AG04449 (cell line): ENCODE data around the gene GPD1L.

Source experiments
- CTCF ChIA-PET: fragments of 350-600 bp; formaldehyde crosslinking; extraction: SDS; loops from one replicate; lab custom pipeline; 2021; ENCODE audit warnings: antibody characterized with exemption; lab: Yijun Ruan, JAX
- POLR2A ChIA-PET: fragments of 400-600, 350-600 bp; formaldehyde crosslinking; extraction: SDS; loops from one replicate; lab custom pipeline; 2020; ENCODE audit warnings: antibody characterized with exemption, inconsistent platforms; lab: Yijun Ruan, JAX
- DNase-seq: peaks from one replicate; pipeline ENCODE4 v3.0.0-alpha.2; 2010; ENCODE audit warnings: low read depth, low spot score
- H3K4me3 ChIP-seq: 2 replicates; pipeline ENCODE4 v1.5.1; 2011; ENCODE audit warnings: low read depth, mild to moderate bottlenecking, control low read depth, low read length
- TF ChIP-seq, protein P1 (sequence below): IDR thresholded peaks from one replicate; pipeline ENCODE4 v1.5.1; 2011; ENCODE audit warnings: mild to moderate bottlenecking, moderate library complexity, low read length, control low read depth, inconsistent platforms; ENCODE audit not compliant: insufficient read depth; ENCODE audit errors: missing control alignments

The GPD1L gene

DNA sequence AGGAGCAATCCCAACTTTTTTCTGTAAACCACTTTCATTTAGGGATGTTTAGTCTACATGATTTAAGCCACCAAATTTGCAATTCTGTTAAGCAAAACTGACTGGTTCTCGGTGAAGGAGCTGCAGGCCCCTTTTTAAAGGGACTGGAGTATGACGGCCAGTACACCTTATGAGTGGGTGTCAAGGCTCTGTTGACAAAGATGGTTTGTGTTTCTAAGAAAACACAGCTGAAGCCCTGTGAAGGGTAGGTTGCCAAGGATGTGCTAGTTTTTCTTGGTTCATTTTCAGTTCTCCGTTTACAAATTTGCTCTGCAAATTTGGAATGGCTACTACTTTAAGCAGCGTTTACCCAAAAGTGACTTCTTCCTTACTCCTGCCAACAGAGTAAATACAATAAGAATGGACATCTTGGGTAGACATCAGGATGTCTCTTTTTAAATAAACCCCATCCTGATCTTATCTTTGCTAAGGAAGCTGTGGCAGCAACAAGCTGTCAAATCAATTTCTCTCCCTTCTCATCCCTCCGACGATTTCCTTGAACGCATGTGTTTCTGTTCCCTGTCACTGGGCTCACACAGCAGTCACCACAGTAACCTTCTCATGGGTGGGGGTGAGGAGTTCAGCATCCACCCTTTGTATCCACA is 73.8 kb downstream of the GPD1L start:
- H3K4me3 ChIP-seq: no peak overlapping the region
- CTCF ChIA-PET: interaction anchor here (0.8 to 1.7 kb wide), 2 partner anchors 10 to 159 kb away, joined by 3 to 5 read pairs; no protein-coding TSS in a partner anchor
- TF ChIP-seq, protein P1, sequence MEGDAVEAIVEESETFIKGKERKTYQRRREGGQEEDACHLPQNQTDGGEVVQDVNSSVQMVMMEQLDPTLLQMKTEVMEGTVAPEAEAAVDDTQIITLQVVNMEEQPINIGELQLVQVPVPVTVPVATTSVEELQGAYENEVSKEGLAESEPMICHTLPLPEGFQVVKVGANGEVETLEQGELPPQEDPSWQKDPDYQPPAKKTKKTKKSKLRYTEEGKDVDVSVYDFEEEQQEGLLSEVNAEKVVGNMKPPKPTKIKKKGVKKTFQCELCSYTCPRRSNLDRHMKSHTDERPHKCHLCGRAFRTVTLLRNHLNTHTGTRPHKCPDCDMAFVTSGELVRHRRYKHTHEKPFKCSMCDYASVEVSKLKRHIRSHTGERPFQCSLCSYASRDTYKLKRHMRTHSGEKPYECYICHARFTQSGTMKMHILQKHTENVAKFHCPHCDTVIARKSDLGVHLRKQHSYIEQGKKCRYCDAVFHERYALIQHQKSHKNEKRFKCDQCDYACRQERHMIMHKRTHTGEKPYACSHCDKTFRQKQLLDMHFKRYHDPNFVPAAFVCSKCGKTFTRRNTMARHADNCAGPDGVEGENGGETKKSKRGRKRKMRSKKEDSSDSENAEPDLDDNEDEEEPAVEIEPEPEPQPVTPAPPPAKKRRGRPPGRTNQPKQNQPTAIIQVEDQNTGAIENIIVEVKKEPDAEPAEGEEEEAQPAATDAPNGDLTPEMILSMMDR: no peak
- no peak for DNase-seq
- POLR2A ChIA-PET: no interaction called here

DNA sequence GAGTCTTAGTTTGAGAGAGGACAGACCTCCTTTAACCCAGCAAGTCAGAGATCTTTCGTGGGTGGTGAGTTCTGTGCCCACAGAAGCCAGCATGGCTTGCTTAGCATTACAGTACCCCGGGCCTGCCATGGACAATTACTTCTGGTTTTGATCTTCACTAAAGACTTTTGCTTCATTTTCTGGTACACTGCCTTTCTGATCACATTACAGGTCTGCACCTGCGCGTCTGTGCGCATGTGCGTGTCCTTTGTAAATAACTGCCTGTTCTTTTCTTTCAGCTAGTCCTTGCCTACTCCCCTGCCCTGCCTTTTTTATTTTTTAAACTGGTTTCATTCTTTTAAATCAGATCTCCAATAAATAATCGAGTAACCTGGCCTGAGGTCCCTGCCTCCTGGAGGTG is 74.9 kb downstream of the GPD1L start:
- no peak overlapping the region for H3K4me3 ChIP-seq
- TF ChIP-seq, protein P1: no peak
- CTCF ChIA-PET: no interaction called here
- no peak for DNase-seq
- POLR2A ChIA-PET: no interaction called here

DNA sequence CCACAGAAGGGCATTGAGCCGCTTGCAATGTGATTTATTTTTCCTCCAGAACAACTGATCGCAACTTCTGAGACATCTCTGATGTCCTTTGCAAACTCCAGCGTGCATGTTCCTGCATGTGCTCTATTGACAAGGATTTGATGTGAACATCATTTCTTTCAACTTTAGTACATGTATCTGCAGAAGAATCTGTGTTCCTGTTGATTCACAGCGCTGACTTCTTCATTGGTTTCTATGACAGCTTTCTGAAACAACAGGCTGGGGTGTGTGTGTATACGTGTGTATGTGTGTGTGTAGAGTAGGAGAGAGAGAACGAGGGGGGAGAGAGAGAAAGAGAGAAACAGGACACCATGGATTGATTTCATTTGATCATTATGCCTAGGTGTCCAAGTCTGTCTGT is 75.4 kb downstream of the GPD1L start:
- H3K4me3 ChIP-seq: no peak overlapping the region
- ChIA-PET POLR2A (no interaction called here), CTCF (no interaction called here)
- no peak for DNase-seq
- TF ChIP-seq, protein P1: no peak

DNA sequence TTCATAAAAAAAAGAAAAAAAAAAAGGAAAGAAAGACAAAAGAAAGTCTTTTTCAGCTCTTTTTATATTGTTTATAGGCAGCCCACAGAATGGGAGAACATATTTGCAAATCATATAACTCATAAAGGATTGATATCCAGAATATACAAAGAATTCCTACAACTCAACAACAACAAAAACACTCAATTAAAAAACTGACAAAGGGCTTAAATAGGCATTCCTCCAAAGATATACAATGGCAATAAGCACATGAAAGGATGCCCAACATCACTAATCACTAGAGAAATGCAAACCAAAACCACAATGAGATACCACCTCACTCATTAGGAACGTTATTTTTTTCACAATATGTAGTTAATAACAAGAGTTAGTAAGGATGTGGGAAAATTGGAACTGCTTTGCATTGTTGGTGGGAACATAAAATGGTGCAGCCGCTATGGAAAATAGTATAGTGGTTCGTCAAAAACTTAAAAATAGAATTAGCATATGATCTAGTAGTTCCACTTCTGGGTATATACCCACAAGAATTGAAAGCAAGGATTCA is 77.8 kb downstream of the GPD1L start:
- TF ChIP-seq, protein P1: no peak
- ChIA-PET POLR2A (no interaction called here), CTCF (no interaction called here)
- no peak for DNase-seq
- no peak overlapping the region for H3K4me3 ChIP-seq

DNA sequence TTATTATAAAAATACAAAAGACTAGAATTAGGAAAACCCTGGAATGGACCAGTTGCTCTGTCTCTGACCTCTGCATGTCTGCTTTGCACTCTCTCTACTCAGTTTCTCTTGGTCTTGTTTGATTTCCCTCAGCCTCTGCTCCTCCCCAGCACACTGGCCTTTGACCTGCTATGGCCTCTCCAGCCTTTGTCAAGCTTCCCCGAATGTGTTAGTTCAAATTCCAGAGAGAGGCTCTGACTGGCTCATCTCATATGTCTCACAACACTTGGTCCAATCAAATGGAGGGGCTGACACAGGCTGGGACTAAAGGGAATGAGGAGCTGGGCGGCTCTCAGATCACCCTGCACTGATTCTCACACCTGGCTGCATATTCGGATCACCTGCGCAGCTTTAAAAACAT is 79.7 kb downstream of the GPD1L start:
- TF ChIP-seq, protein P1: no peak

DNA sequence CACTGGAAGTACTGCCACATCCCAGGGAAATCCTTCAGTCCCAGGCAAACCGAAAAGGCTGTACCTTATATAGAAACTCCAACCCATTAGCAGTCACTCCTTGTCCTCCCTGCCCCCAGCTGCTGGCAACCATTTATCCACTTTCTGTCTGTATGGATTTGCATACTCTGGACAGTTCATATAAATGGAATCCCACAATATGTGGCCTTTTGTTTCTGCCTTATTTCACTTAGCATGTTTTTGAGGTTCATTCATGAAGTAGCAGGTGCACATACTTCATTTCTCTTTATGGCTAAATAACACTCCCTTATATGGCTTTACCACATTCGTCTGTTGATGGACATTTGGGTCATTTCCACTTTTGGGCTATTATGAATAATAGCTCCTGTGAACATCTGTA is 80.5 kb downstream of the GPD1L start:
- H3K4me3 ChIP-seq: no peak overlapping the region
- DNase-seq: no peak
- TF ChIP-seq, protein P1: no peak
- POLR2A ChIA-PET: no interaction called here
- CTCF ChIA-PET: interaction anchor here (1.4 kb wide), 1 partner anchor 10 kb away, joined by 7 read pairs; no protein-coding TSS in a partner anchor

More for the DNA sequence above, 79.7 kb downstream of the GPD1L start:
- no peak for DNase-seq
- ChIA-PET CTCF (interaction anchor here (0.9 to 1.9 kb wide), 2 partner anchors 9 to 10 kb away, joined by 4 to 5 read pairs; no protein-coding TSS in a partner anchor), POLR2A (no interaction called here)
- H3K4me3 ChIP-seq: no peak overlapping the region
